Mesothelial cell of epicardium (in vitro differentiated cells): ENCODE results near the gene MUC7. TPM values are rescaled to one million over a fixed set of nuclear protein-coding genes. Genes with fewer than 3 reads are reported as not detected.

Experiments used
- DNase-seq, 2 experiments: peaks; one replicate each; pipeline ENCODE4 v3.0.0; 2021; ENCODE audit warnings: low spot score in 2 of 2; ENCODE audit not compliant: unreplicated experiment in 2 of 2
- H3K27ac Mint-ChIP-seq: 2 replicates; pipeline ENCODE4 v1.8.0; 2021; ENCODE audit warnings: mixed read lengths
- H3K27me3 Mint-ChIP-seq: 2 replicates; pipeline ENCODE4 v1.8.0; 2021; ENCODE audit warnings: low read depth, mixed read lengths
- H3K36me3 Mint-ChIP-seq: 2 replicates; pipeline ENCODE4 v1.8.0; 2021; ENCODE audit warnings: mixed read lengths
- H3K4me1 Mint-ChIP-seq: 2 replicates; pipeline ENCODE4 v1.8.0; 2021; ENCODE audit warnings: mixed read lengths
- H3K4me3 Mint-ChIP-seq: 2 replicates; pipeline ENCODE4 v1.8.0; 2021; ENCODE audit warnings: mild to moderate bottlenecking, moderate library complexity, mixed read lengths
- H3K9me3 Mint-ChIP-seq: 2 replicates; pipeline ENCODE4 v1.8.0; 2021; ENCODE audit warnings: mixed read lengths
- total RNA-seq: library from RNA; stranded (reverse); gene quantifications from 3 replicates; pipeline ENCODE4 v1.2.1, GENCODE V29; 2021
- TF ChIP-seq, protein P1 (sequence below): fragments of 200-600 bp; sonication (generic); IDR thresholded peaks from one replicate; pipeline ENCODE4 v1.5.0; 2021; ENCODE audit warnings: antibody characterized with exemption; ENCODE audit not compliant: unreplicated experiment

Gene MUC7
- total RNA-seq, 1 donor from 2014 or later: not detected

DNA sequence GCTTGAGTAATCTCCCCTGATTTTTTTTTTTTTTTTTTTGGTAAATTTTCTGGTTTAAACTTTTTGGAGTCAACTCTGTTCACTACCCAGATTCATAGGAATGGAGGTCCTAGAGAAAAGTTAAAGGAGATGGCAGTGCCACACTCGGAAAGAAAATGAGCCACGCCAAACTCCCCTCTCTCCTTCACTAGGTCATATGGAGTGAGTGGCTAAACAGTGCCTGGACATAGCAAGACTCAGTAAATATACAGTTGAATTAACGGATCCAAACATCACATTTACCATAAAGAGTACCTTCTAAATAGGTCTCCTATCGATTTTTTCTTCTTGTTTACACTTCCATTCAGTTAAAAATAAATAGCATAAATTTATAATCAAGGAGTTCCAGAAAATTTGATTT is 32.7 kb downstream of the MUC7 start:
- H3K9me3 Mint-ChIP-seq: no peaks in the 10 kb centered on the region
- TF ChIP-seq, protein P1, sequence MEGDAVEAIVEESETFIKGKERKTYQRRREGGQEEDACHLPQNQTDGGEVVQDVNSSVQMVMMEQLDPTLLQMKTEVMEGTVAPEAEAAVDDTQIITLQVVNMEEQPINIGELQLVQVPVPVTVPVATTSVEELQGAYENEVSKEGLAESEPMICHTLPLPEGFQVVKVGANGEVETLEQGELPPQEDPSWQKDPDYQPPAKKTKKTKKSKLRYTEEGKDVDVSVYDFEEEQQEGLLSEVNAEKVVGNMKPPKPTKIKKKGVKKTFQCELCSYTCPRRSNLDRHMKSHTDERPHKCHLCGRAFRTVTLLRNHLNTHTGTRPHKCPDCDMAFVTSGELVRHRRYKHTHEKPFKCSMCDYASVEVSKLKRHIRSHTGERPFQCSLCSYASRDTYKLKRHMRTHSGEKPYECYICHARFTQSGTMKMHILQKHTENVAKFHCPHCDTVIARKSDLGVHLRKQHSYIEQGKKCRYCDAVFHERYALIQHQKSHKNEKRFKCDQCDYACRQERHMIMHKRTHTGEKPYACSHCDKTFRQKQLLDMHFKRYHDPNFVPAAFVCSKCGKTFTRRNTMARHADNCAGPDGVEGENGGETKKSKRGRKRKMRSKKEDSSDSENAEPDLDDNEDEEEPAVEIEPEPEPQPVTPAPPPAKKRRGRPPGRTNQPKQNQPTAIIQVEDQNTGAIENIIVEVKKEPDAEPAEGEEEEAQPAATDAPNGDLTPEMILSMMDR: no peak
- H3K36me3 Mint-ChIP-seq: no peaks in the 10 kb centered on the region
- DNase-seq: no peak
- H3K4me3 Mint-ChIP-seq: no peak overlapping the region
- H3K27ac Mint-ChIP-seq: no peak overlapping the region
- peaks cover 5% of the 10 kb centered on the region for H3K27me3 Mint-ChIP-seq
- peaks cover 2% of the 10 kb centered on the region for H3K4me1 Mint-ChIP-seq

DNA sequence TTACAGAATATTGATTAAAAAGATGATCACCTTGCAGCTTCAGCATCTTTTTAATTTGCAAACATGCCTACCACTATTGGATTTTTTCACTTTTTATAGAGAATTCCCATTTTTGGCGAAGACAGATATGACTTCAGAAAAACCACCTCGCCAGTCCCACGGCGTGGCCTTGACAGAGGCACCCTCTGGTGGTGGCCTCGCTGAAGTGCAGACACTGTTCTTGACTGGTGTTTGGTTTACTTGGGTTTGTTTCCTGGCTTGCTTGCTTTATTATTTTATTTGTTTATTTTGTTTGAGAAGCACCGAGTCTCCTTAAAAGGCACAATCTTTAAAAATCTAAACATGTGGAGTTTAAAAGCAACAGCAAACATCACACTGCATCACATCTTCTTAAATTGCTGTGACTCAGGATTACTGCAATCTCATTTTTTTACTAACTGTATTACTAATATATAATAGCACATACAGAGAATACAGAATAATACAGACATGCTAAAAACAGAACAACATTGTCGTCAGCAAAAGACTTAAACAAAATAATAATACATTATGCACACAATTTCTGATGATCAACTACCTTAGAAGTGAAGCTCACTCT is 33.3 kb downstream of the MUC7 start:
- Mint-ChIP-seq H3K9me3 (no peaks in the 10 kb centered on the region), H3K4me3 (no peak overlapping the region), H3K36me3 (no peaks in the 10 kb centered on the region), H3K4me1 (peaks cover 2% of the 10 kb centered on the region), H3K27me3 (peaks cover 3% of the 10 kb centered on the region), H3K27ac (no peak overlapping the region)
- TF ChIP-seq, protein P1: peak; percentile 91
- peak; percentile 47 to 80 for DNase-seq

DNA sequence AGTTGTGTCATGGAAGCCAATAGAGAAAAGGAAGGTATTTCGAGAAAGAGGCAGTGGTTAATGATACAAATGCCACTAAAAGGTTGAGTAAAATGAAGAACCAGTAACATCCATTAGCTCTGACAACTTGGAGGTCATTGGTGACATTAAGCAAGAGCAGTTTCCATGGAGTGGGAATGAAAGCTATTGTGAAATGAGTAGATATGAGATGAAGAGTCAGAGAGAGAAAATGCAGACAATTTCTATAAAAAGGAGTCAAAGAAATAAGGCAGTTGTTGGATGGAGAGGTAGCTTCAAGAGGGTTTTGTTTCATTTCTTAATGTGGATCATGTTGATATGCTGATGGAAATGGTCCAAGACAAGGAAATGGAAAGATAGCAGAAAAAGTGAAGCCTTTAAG is 36.8 kb downstream of the MUC7 start:
- TF ChIP-seq, protein P1: no peak
- no peaks in the 10 kb centered on the region for H3K36me3 Mint-ChIP-seq
- no peaks in the 10 kb centered on the region for H3K9me3 Mint-ChIP-seq
- no peak overlapping the region for H3K27ac Mint-ChIP-seq
- DNase-seq: no peak
- H3K27me3 Mint-ChIP-seq: peaks cover 22% of the 10 kb centered on the region
- no peak overlapping the region for H3K4me3 Mint-ChIP-seq
- peaks cover 2% of the 10 kb centered on the region for H3K4me1 Mint-ChIP-seq

DNA sequence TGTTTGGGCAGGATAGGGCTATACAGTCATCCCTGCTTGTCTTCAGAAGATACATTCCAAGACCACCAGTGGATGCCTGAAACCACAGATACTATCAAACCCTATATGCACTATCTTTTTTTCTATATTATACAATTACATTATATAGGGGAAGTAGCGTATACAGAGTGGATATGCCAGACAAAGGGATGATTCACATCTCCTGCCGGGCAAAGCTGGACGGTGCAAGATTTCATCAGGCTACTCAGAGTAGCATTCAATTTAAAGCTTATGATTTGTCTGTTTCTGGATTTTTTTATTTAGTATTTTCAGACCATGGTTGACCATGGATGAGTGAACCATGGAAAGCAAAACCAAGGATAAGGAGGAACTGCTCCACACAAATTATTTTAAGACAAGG is 39.4 kb downstream of the MUC7 start:
- DNase-seq: no peak
- peaks cover 30% of the 10 kb centered on the region for H3K27me3 Mint-ChIP-seq
- H3K4me1 Mint-ChIP-seq: no peaks in the 10 kb centered on the region
- no peak overlapping the region for H3K27ac Mint-ChIP-seq
- H3K4me3 Mint-ChIP-seq: no peak overlapping the region
- TF ChIP-seq, protein P1: no peak
- no peaks in the 10 kb centered on the region for H3K9me3 Mint-ChIP-seq
- no peaks in the 10 kb centered on the region for H3K36me3 Mint-ChIP-seq

DNA sequence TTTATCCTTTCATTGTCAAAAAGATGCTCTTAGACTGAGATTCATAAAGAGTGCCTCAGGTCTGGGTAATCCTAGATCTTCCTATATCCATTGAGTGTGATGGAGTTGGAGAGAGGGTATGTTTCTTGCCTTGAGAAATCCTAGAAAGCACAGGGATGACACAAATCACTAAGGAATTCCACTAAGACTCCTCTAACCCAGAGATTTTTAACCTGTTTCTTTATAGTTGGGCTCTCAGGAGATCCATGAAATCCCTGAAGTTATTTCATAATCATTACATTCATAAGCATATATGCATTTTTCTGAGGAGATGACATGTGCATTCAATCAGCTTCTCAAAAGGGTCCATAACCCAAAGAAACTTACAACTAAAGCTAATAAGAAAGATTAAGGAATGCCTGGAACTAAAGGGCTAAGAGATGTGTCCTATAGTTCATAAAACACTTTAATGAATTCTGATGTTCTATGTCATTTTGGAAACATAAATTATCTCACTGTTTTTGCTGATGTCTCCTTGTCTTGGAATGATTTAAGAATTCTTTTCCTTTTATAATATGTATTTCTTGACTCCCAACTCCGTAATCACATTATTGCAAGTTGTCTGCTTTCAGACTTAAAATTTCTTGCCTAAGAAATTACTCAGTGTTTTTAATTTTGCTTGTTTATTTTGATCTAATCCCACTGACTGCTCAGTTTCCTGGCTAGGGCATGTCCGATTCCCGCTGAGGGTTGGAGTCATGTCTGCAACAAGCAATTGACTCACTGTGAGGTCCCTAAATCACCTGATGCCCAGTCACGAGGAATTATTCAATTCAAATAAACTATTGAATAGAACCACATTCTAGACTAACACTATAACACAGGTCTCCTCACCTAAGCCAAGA is 43.6 kb downstream of the MUC7 start:
- DNase-seq: no peak
- no peak overlapping the region for H3K4me3 Mint-ChIP-seq
- no peak overlapping the region for H3K27ac Mint-ChIP-seq
- no peaks in the 10 kb centered on the region for H3K4me1 Mint-ChIP-seq
- no peaks in the 10 kb centered on the region for H3K36me3 Mint-ChIP-seq
- peaks cover 26% of the 10 kb centered on the region for H3K27me3 Mint-ChIP-seq
- TF ChIP-seq, protein P1: no peak
- no peaks in the 10 kb centered on the region for H3K9me3 Mint-ChIP-seq
